Activated CD4-positive, alpha-beta memory T cell treated with anti-CD3 and anti-CD28 coated beads for 36 hours (primary cell): ENCODE measurements around the gene HCAR3. TPM values are rescaled to one million over a fixed set of nuclear protein-coding genes. Genes with fewer than 3 reads are reported as not detected.
"Not testable (repeated sequence)": the region's sequence is repeated elsewhere in the genome, so short reads cannot be mapped to it uniquely, and the experiment has no call there.

Experiments used
- CTCF ChIA-PET: fragments of 350-600 bp; sonication (Branson Sonifier 250); formaldehyde crosslinking; loops from one replicate; lab custom pipeline; 2021; ENCODE audit warnings: antibody characterized with exemption, inconsistent platforms; lab: Charles Lee
- POLR2A ChIA-PET: fragments of 350-600 bp; sonication (Branson Sonifier 250); formaldehyde crosslinking; loops from one replicate; lab custom pipeline; 2021; ENCODE audit warnings: antibody characterized with exemption; lab: Charles Lee
- DNase-seq: peaks from one replicate; pipeline ENCODE4 v3.0.0-alpha.2; 2020
- H3K27ac Mint-ChIP-seq: one replicate; pipeline ENCODE4 v1.8.0; 2021; ENCODE audit warnings: mixed read lengths
- H3K27me3 Mint-ChIP-seq: one replicate; pipeline ENCODE4 v1.8.0; 2021; ENCODE audit warnings: mixed read lengths
- H3K36me3 Mint-ChIP-seq: one replicate; pipeline ENCODE4 v1.8.0; 2021; ENCODE audit warnings: mixed read lengths
- H3K4me1 Mint-ChIP-seq: one replicate; pipeline ENCODE4 v1.8.0; 2021; ENCODE audit warnings: low read depth, mixed read lengths
- H3K4me3 Mint-ChIP-seq: one replicate; pipeline ENCODE4 v1.8.0; 2021; ENCODE audit warnings: mild to moderate bottlenecking, mixed read lengths
- H3K9me3 Mint-ChIP-seq: one replicate; pipeline ENCODE4 v1.8.0; 2021; ENCODE audit warnings: mixed read lengths
- intact Hi-C: fragments of 100-400 bp; cut with micrococcal nuclease; formaldehyde crosslinking; loops from one replicate; pipeline ENCODE4 v1.15.1; 2023
- total RNA-seq, 2 experiments: library from RNA; stranded (reverse); gene quantifications; one replicate each; pipeline ENCODE4 v1.2.3, GENCODE V29; 2021

The HCAR3 gene
- total RNA-seq, 2 experiments from 2014 or later = 0.10 TPM; not detected in 1

DNA sequence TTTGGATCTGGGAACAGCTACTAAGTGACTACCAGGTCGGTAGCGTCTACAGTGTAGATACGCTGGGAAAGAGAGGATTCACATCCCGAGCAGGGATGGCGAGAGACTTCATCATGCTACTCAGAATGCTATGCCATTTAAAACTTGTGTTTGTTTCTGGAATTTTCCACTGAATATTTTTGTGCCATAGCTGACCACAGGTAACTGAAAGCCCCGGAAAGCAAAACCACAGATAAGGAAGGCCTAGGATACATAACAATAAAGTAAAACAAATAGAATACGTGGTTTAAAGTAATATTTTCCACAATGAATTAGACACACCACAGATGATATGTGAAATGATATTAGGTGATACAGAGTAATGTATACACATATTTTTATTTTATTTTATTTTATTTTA lies 22.0 kb upstream of the HCAR3 start:
- ChIA-PET POLR2A (no interaction called here), CTCF (no interaction called here)
- no peaks in the 10 kb centered on the region for H3K27me3 Mint-ChIP-seq
- DNase-seq = no peak
- H3K4me3 Mint-ChIP-seq = no peak overlapping the region
- intact Hi-C loops = no loop called here
- H3K9me3 Mint-ChIP-seq = no peaks in the 10 kb centered on the region
- peaks cover 9% of the 10 kb centered on the region for H3K4me1 Mint-ChIP-seq
- H3K36me3 Mint-ChIP-seq = peaks cover 1% of the 10 kb centered on the region
- H3K27ac Mint-ChIP-seq = no peak overlapping the region

- Mint-ChIP-seq H3K27ac (peak overlapping the region; percentile 57), H3K4me3 (no peak overlapping the region), H3K27me3 (peaks cover 6% of the 10 kb centered on the region), H3K9me3 (no peaks in the 10 kb centered on the region), H3K36me3 (peaks cover 1% of the 10 kb centered on the region), H3K4me1 (peaks cover 46% of the 10 kb centered on the region)
- intact Hi-C loops = loop anchor here (1.0 to 5.0 kb wide), 3 partner anchors 7 to 165 kb away; partner anchors contain the start of gene VPS37B
- ChIA-PET POLR2A (interaction anchor here (0.6 to 1.6 kb wide), 2 partner anchors 12 kb away, joined by 3 to 5 read pairs; no protein-coding TSS in a partner anchor), CTCF (no interaction called here)
- no peak for DNase-seq
Measured at GRCh38 chr12:122732611-122733010, 16.0 kb upstream of the HCAR3 start.

DNA sequence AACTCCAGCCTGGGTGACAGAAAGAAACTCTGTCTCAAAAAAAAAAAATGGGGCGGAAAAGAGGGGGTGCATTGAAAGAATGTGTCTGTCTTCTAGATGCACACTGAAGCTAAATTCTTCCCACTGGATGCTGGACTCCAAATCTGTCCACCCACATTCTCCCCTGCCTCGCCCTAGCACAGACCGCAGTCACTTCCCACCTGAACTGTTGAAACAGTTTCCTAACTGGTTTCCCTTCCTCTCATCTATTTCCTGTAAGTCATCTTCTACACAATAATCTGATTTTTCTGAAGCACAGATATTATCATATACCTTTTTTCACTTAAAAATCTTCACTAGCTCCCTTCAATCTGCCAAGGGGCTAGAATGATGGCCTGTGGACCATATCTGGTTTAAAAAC lies 15.6 kb upstream of the HCAR3 start:
- Mint-ChIP-seq H3K4me3 (no peak overlapping the region), H3K9me3 (no peaks in the 10 kb centered on the region), H3K27me3 (peaks cover 6% of the 10 kb centered on the region), H3K4me1 (peaks cover 46% of the 10 kb centered on the region), H3K36me3 (peaks cover 1% of the 10 kb centered on the region), H3K27ac (no peak overlapping the region)
- ChIA-PET CTCF (no interaction called here), POLR2A (interaction anchor here (0.6 to 1.6 kb wide), 2 partner anchors 12 to 13 kb away, joined by 3 to 5 read pairs; no protein-coding TSS in a partner anchor)
- DNase-seq = peak; percentile 65
- intact Hi-C loops = loop anchor here (1.0 to 5.0 kb wide), 2 partner anchors 11 to 165 kb away; partner anchors contain the start of gene VPS37B

DNA sequence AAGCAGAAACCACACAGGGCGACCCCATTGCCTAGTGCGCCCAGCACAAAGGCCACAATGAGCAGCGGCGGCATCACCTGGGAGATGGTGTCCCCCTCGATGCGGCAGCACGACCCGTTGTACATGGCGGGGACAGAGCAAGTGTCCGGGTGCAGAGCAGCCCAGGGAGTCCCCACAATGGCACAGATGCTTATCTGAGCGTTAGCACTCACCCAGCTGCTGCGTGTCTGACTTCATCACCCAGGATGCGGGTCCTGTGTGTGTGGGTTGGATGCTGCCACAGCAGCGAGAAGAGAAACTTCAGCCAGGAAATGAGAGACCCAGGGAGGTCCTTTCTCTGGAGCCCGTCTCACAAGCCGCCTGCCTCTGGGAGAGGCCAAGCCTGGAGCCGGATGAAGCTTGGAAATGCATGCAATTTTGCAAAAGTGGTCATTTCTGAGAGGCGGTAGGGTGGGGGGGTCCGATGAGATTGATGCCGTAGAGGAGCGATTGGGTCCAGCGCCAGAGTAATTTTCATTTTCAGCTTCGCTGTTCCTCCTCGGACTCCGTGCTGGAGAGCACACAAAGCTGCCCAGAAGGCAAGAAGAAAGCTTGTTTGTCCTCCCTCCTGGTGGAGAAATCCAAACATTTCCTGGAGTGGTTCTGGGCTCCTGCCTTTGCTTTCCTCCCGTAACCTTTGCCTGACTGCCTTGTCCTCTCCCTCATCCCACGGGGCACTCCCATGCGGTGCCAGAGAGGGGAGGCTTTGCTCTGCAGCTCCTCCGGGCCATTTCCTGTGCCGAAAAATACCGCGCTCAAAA lies 13.8 kb upstream of the HCAR3 start, which contains the start of gene HCAR1:
HCAR1 (minus strand) TSS at position 630 of the 800 bp plus-strand sequence; CDS start at position 125, 505 bp downstream.
- H3K9me3 Mint-ChIP-seq = no peaks in the 10 kb centered on the region
- peak within 1 kb of the TSS; percentile 40 for H3K4me3 Mint-ChIP-seq
- no peaks in the 10 kb centered on the region for H3K36me3 Mint-ChIP-seq
- ChIA-PET CTCF (interaction anchor here (1.3 kb wide), 1 partner anchor 84 kb away, joined by 3 read pairs; no protein-coding TSS in a partner anchor), POLR2A (no interaction called here)
- H3K27me3 Mint-ChIP-seq = peaks cover 6% of the 10 kb centered on the region
- peak; percentile 85 for DNase-seq
- peaks cover 57% of the 10 kb centered on the region for H3K4me1 Mint-ChIP-seq
- intact Hi-C loops = loop anchor here (5.0 kb wide), 1 partner anchor 167 kb away; the partner anchor contains the start of gene VPS37B
- no peak within 1 kb of the TSS for H3K27ac Mint-ChIP-seq

- Mint-ChIP-seq H3K4me3 (peak overlapping the region; percentile 40), H3K27ac (no peak overlapping the region), H3K9me3 (no peaks in the 10 kb centered on the region), H3K27me3 (peaks cover 6% of the 10 kb centered on the region), H3K36me3 (no peaks in the 10 kb centered on the region), H3K4me1 (peaks cover 64% of the 10 kb centered on the region)
- ChIA-PET POLR2A (no interaction called here), CTCF (interaction anchor here (1.3 kb wide), 1 partner anchor 83 kb away, joined by 3 read pairs; no protein-coding TSS in a partner anchor)
- intact Hi-C loops = loop anchor here (5.0 to 10.0 kb wide), 2 partner anchors 145 to 168 kb away; partner anchors contain the start of gene VPS37B
- DNase-seq = no peak
Measured at GRCh38 chr12:122729583-122730214, 13.1 kb upstream of the HCAR3 start.

- Mint-ChIP-seq H3K4me3 (peak overlapping the region; percentile 19), H3K27me3 (peaks cover 6% of the 10 kb centered on the region), H3K36me3 (no peaks in the 10 kb centered on the region), H3K4me1 (peaks cover 49% of the 10 kb centered on the region), H3K9me3 (no peaks in the 10 kb centered on the region), H3K27ac (peak overlapping the region; percentile 74)
- ChIA-PET CTCF (no interaction called here), POLR2A (interaction anchor here (0.6 to 1.1 kb wide), 3 partner anchors 26 to 734 kb away, joined by 3 read pairs; partner anchors contain the start of gene DENR)
- intact Hi-C loops = loop anchor here (10.0 kb wide), 1 partner anchor 149 kb away; no protein-coding TSS in a partner anchor
- DNase-seq = peak; percentile 51
Measured at GRCh38 chr12:122726080-122726558, 9.5 kb upstream of the HCAR3 start.

- intact Hi-C loops = loop anchor here (1.0 to 10.0 kb wide), 2 partner anchors 8 to 149 kb away; no protein-coding TSS in a partner anchor
- Mint-ChIP-seq H3K9me3 (no peaks in the 10 kb centered on the region), H3K27me3 (peaks cover 3% of the 10 kb centered on the region), H3K27ac (peak overlapping the region; percentile 74), H3K4me3 (peak overlapping the region; percentile 19), H3K4me1 (peaks cover 47% of the 10 kb centered on the region), H3K36me3 (no peaks in the 10 kb centered on the region)
- ChIA-PET CTCF (no interaction called here), POLR2A (interaction anchor here (0.6 to 0.8 kb wide), 2 partner anchors 75 to 733 kb away, joined by 3 read pairs; no protein-coding TSS in a partner anchor)
- no peak for DNase-seq
Measured at GRCh38 chr12:122725452-122726079, 9.0 kb upstream of the HCAR3 start.

GRCh38 chr12:122724641-122725243 lies 8.1 kb upstream of the HCAR3 start:
- no peak overlapping the region for H3K4me3 Mint-ChIP-seq
- no peak overlapping the region for H3K27ac Mint-ChIP-seq
- peaks cover 44% of the 10 kb centered on the region for H3K4me1 Mint-ChIP-seq

GRCh38 chr12:122722387-122722786 lies 5.8 kb upstream of the HCAR3 start:
- no peak overlapping the region for H3K27ac Mint-ChIP-seq
- peaks cover 43% of the 10 kb centered on the region for H3K4me1 Mint-ChIP-seq
- no peak for DNase-seq
- no peaks in the 10 kb centered on the region for H3K36me3 Mint-ChIP-seq
- no peak overlapping the region for H3K4me3 Mint-ChIP-seq
- no peaks in the 10 kb centered on the region for H3K9me3 Mint-ChIP-seq
- POLR2A ChIA-PET = no interaction called here
- intact Hi-C loops = loop anchor here (10.0 kb wide), 1 partner anchor 152 kb away; no protein-coding TSS in a partner anchor
- CTCF ChIA-PET = no interaction called here
- peaks cover 3% of the 10 kb centered on the region for H3K27me3 Mint-ChIP-seq

More at GRCh38 chr12:122724641-122725243, 8.1 kb upstream of the HCAR3 start:
- Mint-ChIP-seq H3K27me3 (peaks cover 1% of the 10 kb centered on the region), H3K9me3 (no peaks in the 10 kb centered on the region), H3K36me3 (no peaks in the 10 kb centered on the region)
- intact Hi-C loops = loop anchor here (1.0 to 10.0 kb wide), 2 partner anchors 9 to 150 kb away; no protein-coding TSS in a partner anchor
- no peak for DNase-seq
- ChIA-PET CTCF (no interaction called here), POLR2A (no interaction called here)

DNA sequence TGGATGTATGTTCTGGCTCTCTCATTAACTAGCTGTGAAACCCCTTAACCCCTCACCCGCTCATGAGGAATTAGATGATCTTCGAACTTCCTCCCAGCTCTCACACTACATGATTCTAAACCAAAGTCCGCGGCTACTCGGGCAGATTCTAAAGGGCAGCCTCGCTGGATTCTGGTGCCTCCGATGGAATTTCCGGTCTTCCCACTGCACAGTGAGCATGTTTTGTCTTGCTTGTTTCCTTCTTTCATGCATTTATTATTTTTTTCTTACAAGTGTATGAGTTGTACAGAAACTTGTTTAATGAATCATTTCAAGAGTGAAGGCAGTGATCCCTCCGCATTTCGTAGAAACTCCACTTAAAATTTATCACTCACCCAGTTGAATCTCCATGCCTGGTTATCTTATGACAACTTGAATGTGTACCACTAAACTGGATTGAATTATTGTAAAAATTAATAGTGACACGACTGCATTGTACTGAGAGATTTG lies 4.5 kb upstream of the HCAR3 start:
- no peaks in the 10 kb centered on the region for H3K9me3 Mint-ChIP-seq
- peaks cover 3% of the 10 kb centered on the region for H3K27me3 Mint-ChIP-seq
- peak overlapping the region; percentile 6 for H3K4me3 Mint-ChIP-seq
- H3K4me1 Mint-ChIP-seq = peaks cover 39% of the 10 kb centered on the region
- peak; percentile 40 for DNase-seq
- peak overlapping the region; percentile 78 for H3K27ac Mint-ChIP-seq
- CTCF ChIA-PET = no interaction called here
- intact Hi-C loops = loop anchor here (1.0 to 10.0 kb wide), 5 partner anchors 11 to 308 kb away; partner anchors contain the start of gene DENR
- POLR2A ChIA-PET = interaction anchor here (1.6 to 1.9 kb wide), 2 partner anchors 11 to 31 kb away, joined by 4 to 5 read pairs; partner anchors contain the start of gene DENR
- H3K36me3 Mint-ChIP-seq = no peaks in the 10 kb centered on the region

DNA sequence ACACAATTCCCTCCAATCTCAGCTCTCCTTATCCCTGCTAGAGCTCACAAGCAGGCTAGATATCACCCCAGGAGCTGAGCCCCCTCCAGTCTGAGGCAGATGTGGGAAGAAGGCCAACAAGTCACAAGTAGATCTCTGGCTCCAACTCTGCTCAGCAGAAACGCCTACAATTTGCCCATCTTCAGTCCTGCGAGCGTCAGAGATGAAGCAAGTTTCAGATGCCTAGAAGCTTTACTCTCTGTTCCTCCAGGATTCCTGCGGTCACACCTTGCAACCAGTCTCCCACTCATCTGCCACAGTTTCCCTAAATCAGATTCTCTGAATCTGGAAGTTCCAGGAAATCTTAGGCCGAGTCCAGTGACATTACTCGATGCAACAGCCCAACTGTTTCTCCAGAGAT lies 1.4 kb downstream of the HCAR3 start:
- H3K36me3 Mint-ChIP-seq, H3K4me1 Mint-ChIP-seq, H3K27me3 Mint-ChIP-seq, POLR2A ChIA-PET, H3K9me3 Mint-ChIP-seq, CTCF ChIA-PET, H3K27ac Mint-ChIP-seq, H3K4me3 Mint-ChIP-seq, DNase-seq, intact Hi-C loops: not testable (repeated sequence)
